ENCODE measurements around the gene AQP10. TPM values are rescaled to one million over a fixed set of nuclear protein-coding genes. Genes with fewer than 3 reads are reported as not detected.

AQP10 gene
- total RNA-seq, 1 donor from 2014 or later: not detected

- peak overlapping the region; percentile 81 for H3K27ac Mint-ChIP-seq (ENCODE audit: unreplicated experiment)
- H3K4me3 Mint-ChIP-seq (ENCODE audit: unreplicated experiment): peak overlapping the region; percentile 71
- TF ChIP-seq CTCF (IDR thresholded peaks at IDR 0.05): peak; percentile 69
- H3K36me3 Mint-ChIP-seq (ENCODE audit: unreplicated experiment): peaks cover 23% of the 10 kb centered on the region
- no peak for DNase-seq (ENCODE audit: extremely low spot score, unreplicated experiment)
- no peaks in the 10 kb centered on the region for H3K27me3 Mint-ChIP-seq (ENCODE audit: unreplicated experiment)
- H3K9me3 Mint-ChIP-seq (ENCODE audit: unreplicated experiment): no peaks in the 10 kb centered on the region
- peaks cover 44% of the 10 kb centered on the region for H3K4me1 Mint-ChIP-seq (ENCODE audit: unreplicated experiment)
These were observed 8.2 kb downstream of the AQP10 start for GRCh38 chr1:154329152-154329521.

GRCh38 chr1:154329551-154330131 is 8.7 kb downstream of the AQP10 start:
- peaks cover 49% of the 10 kb centered on the region for H3K4me1 Mint-ChIP-seq (ENCODE audit: unreplicated experiment)
- H3K27me3 Mint-ChIP-seq (ENCODE audit: unreplicated experiment): no peaks in the 10 kb centered on the region
- H3K4me3 Mint-ChIP-seq (ENCODE audit: unreplicated experiment): no peak overlapping the region
- no peak for DNase-seq (ENCODE audit: extremely low spot score, unreplicated experiment)
- H3K27ac Mint-ChIP-seq (ENCODE audit: unreplicated experiment): peak overlapping the region; percentile 81
- no peak for TF ChIP-seq CTCF (IDR thresholded peaks at IDR 0.05)
- H3K9me3 Mint-ChIP-seq (ENCODE audit: unreplicated experiment): no peaks in the 10 kb centered on the region
- peaks cover 27% of the 10 kb centered on the region for H3K36me3 Mint-ChIP-seq (ENCODE audit: unreplicated experiment)

- TF ChIP-seq CTCF (IDR thresholded peaks at IDR 0.05): no peak
- Mint-ChIP-seq H3K36me3 (ENCODE audit: unreplicated experiment) (peaks cover 31% of the 10 kb centered on the region), H3K27me3 (ENCODE audit: unreplicated experiment) (no peaks in the 10 kb centered on the region), H3K4me1 (ENCODE audit: unreplicated experiment) (peaks cover 56% of the 10 kb centered on the region), H3K9me3 (ENCODE audit: unreplicated experiment) (no peaks in the 10 kb centered on the region), H3K4me3 (ENCODE audit: unreplicated experiment) (no peak overlapping the region), H3K27ac (ENCODE audit: unreplicated experiment) (peak overlapping the region; percentile 18)
- no peak for DNase-seq (ENCODE audit: extremely low spot score, unreplicated experiment)
These were observed 9.8 kb downstream of the AQP10 start for GRCh38 chr1:154330669-154331068.

GRCh38 chr1:154334079-154335024 is 13.5 kb downstream of the AQP10 start:
- Mint-ChIP-seq H3K27ac (ENCODE audit: unreplicated experiment) (peak overlapping the region; percentile 96), H3K27me3 (ENCODE audit: unreplicated experiment) (no peaks in the 10 kb centered on the region), H3K9me3 (ENCODE audit: unreplicated experiment) (no peaks in the 10 kb centered on the region), H3K36me3 (ENCODE audit: unreplicated experiment) (peaks cover 51% of the 10 kb centered on the region), H3K4me1 (ENCODE audit: unreplicated experiment) (peaks cover 30% of the 10 kb centered on the region), H3K4me3 (ENCODE audit: unreplicated experiment) (no peak overlapping the region)
- no peak for TF ChIP-seq CTCF (IDR thresholded peaks at IDR 0.05)
- DNase-seq (ENCODE audit: extremely low spot score, unreplicated experiment): no peak

All from osteocyte (in vitro differentiated cells).